Memory B cell (primary cell): Measurements from ENCODE around the gene CNPY1.
A peak's percentile ranks its signal among the peaks of the same experiment; 100 is the strongest.

ENCODE experiments used
- ATAC-seq: fragments of 150-1000 bp; cut with Tn5 transposase; 2 replicates; pipeline ENCODE4 v1.10.0; 2021; ENCODE audit warnings: low read depth, mild to moderate bottlenecking, moderate library complexity
- DNase-seq, 2 donors: peaks; one replicate each; pipeline ENCODE4 v3.0.0; 2022; ENCODE audit warnings: low spot score in 2 of 2
- H3K27ac Mint-ChIP-seq: one replicate; pipeline ENCODE4 v1.8.0; 2022; ENCODE audit warnings: mild to moderate bottlenecking, moderate library complexity, mixed read lengths
- H3K27me3 Mint-ChIP-seq: one replicate; pipeline ENCODE4 v1.8.0; 2022; ENCODE audit warnings: mixed read lengths
- H3K36me3 Mint-ChIP-seq: one replicate; pipeline ENCODE4 v1.8.0; 2022; ENCODE audit warnings: mild to moderate bottlenecking, mixed read lengths
- H3K4me1 Mint-ChIP-seq: one replicate; pipeline ENCODE4 v1.8.0; 2022; ENCODE audit warnings: mixed read lengths
- H3K4me3 Mint-ChIP-seq: one replicate; pipeline ENCODE4 v1.8.0; 2022; ENCODE audit warnings: mild to moderate bottlenecking, moderate library complexity, mixed read lengths
- H3K9me3 Mint-ChIP-seq: one replicate; pipeline ENCODE4 v1.8.0; 2022; ENCODE audit warnings: mixed read lengths

CNPY1 gene

GRCh38 chr7:155584763-155585531 is 38.6 kb upstream of the CNPY1 start:
- DNase-seq (no peak), ATAC-seq (peak; percentile 44)
- H3K27me3 Mint-ChIP-seq = peaks cover 22% of the 10 kb centered on the region

GRCh38 chr7:155584261-155584660 is 37.9 kb upstream of the CNPY1 start:
- Mint-ChIP-seq H3K27me3 (peaks cover 22% of the 10 kb centered on the region), H3K9me3 (no peaks in the 10 kb centered on the region), H3K4me1 (peaks cover 4% of the 10 kb centered on the region), H3K4me3 (no peak overlapping the region), H3K27ac (no peak overlapping the region), H3K36me3 (no peaks in the 10 kb centered on the region)
- ATAC-seq (no peak), DNase-seq (no peak)

More at GRCh38 chr7:155584763-155585531, 38.6 kb upstream of the CNPY1 start:
- Mint-ChIP-seq H3K36me3 (no peaks in the 10 kb centered on the region), H3K27ac (no peak overlapping the region), H3K9me3 (no peaks in the 10 kb centered on the region), H3K4me3 (no peak overlapping the region), H3K4me1 (peaks cover 4% of the 10 kb centered on the region)

DNA sequence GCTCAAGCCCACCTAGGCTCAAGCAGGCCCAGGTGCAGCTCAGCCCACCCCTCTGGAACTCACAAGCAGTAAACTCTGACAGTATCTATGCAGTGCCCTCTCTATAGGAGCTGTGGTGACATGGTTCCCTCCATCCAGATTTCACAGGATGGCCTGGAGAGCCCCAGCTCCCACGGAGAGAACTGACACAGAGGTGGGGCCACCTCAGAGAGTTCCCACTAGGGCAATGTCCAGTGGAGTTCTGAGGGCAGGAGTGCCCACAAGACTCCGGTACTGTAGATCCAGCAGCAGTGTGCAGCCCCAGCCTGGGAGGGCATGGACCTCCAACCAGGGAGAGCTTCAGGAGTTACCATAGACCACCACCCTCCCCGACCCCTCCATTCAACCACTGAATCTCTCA is 37.3 kb upstream of the CNPY1 start:
- H3K27me3 Mint-ChIP-seq = peaks cover 20% of the 10 kb centered on the region
- DNase-seq (no peak), ATAC-seq (no peak)
- no peaks in the 10 kb centered on the region for H3K9me3 Mint-ChIP-seq
- H3K36me3 Mint-ChIP-seq = no peaks in the 10 kb centered on the region
- peaks cover 4% of the 10 kb centered on the region for H3K4me1 Mint-ChIP-seq
- no peak overlapping the region for H3K4me3 Mint-ChIP-seq
- no peak overlapping the region for H3K27ac Mint-ChIP-seq

- Mint-ChIP-seq H3K27me3 (peaks cover 16% of the 10 kb centered on the region), H3K4me3 (no peak overlapping the region), H3K36me3 (no peaks in the 10 kb centered on the region), H3K27ac (no peak overlapping the region), H3K4me1 (peaks cover 4% of the 10 kb centered on the region), H3K9me3 (no peaks in the 10 kb centered on the region)
- DNase-seq = no peak
- no peak for ATAC-seq
Observed at GRCh38 chr7:155581954-155582353, 35.6 kb upstream of the CNPY1 start.

GRCh38 chr7:155581107-155581830 is 34.9 kb upstream of the CNPY1 start:
- H3K4me3 Mint-ChIP-seq = no peak overlapping the region
- ATAC-seq (no peak), DNase-seq (no peak)
- H3K27me3 Mint-ChIP-seq = peaks cover 13% of the 10 kb centered on the region
- no peak overlapping the region for H3K27ac Mint-ChIP-seq
- H3K4me1 Mint-ChIP-seq = peaks cover 4% of the 10 kb centered on the region
- H3K36me3 Mint-ChIP-seq = no peaks in the 10 kb centered on the region
- no peaks in the 10 kb centered on the region for H3K9me3 Mint-ChIP-seq

DNA sequence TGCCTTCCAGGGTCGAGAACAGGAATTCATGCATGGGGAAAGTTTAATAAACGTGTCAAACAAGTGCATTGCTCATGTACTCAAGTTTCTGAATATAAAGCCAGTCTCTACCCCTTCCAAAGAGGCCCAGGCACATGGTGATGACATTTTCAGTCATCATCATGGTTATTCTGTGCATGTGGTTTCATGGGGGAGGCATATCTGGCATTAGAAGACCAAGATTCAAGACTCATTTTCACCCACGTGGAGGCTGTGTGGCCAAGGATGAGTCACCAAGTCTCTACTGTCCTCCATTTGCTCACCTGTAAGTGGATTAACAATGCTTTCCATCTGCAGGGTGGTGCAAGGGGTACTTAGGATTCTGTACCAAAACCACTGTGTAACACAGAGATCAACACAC is 34.0 kb upstream of the CNPY1 start:
- no peak for DNase-seq
- Mint-ChIP-seq H3K27ac (no peak overlapping the region), H3K36me3 (no peaks in the 10 kb centered on the region), H3K4me1 (peaks cover 2% of the 10 kb centered on the region), H3K4me3 (no peak overlapping the region), H3K27me3 (peaks cover 7% of the 10 kb centered on the region), H3K9me3 (no peaks in the 10 kb centered on the region)
- ATAC-seq = no peak

- Mint-ChIP-seq H3K9me3 (no peaks in the 10 kb centered on the region), H3K4me1 (no peaks in the 10 kb centered on the region), H3K27me3 (peaks cover 3% of the 10 kb centered on the region), H3K27ac (no peak overlapping the region), H3K4me3 (no peak overlapping the region), H3K36me3 (no peaks in the 10 kb centered on the region)
- DNase-seq = no peak
- no peak for ATAC-seq
Observed at GRCh38 chr7:155579565-155579964, 33.2 kb upstream of the CNPY1 start.

DNA sequence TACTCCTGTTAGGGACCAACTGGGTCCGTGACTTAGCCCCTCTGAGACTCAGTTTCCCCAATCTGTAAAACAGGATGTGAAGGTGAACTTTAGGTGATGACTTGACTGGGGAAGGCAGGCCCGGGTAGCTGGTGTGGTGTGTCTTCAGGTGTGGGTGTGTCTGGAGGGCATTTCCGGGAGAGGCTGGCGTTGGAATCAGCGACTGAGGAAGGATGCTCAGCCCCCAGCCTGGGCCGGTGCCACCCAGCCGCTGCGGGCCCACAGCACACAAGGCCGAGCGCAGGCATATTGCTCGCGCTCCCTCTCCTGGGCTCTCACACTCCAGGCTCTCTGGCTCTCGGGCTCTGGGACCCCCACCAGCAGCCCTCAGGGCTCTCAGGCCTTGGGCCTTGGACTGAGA is 31.7 kb upstream of the CNPY1 start:
- Mint-ChIP-seq H3K4me3 (no peak overlapping the region), H3K27me3 (peaks cover 6% of the 10 kb centered on the region), H3K9me3 (no peaks in the 10 kb centered on the region), H3K36me3 (no peaks in the 10 kb centered on the region), H3K4me1 (no peaks in the 10 kb centered on the region), H3K27ac (no peak overlapping the region)
- ATAC-seq = no peak
- DNase-seq = no peak

GRCh38 chr7:155577509-155577905 is 31.1 kb upstream of the CNPY1 start:
- no peak overlapping the region for H3K4me3 Mint-ChIP-seq
- no peak overlapping the region for H3K27ac Mint-ChIP-seq
- ATAC-seq (no peak), DNase-seq (no peak)
- no peaks in the 10 kb centered on the region for H3K9me3 Mint-ChIP-seq
- no peaks in the 10 kb centered on the region for H3K36me3 Mint-ChIP-seq
- H3K27me3 Mint-ChIP-seq = peaks cover 8% of the 10 kb centered on the region
- no peaks in the 10 kb centered on the region for H3K4me1 Mint-ChIP-seq

DNA sequence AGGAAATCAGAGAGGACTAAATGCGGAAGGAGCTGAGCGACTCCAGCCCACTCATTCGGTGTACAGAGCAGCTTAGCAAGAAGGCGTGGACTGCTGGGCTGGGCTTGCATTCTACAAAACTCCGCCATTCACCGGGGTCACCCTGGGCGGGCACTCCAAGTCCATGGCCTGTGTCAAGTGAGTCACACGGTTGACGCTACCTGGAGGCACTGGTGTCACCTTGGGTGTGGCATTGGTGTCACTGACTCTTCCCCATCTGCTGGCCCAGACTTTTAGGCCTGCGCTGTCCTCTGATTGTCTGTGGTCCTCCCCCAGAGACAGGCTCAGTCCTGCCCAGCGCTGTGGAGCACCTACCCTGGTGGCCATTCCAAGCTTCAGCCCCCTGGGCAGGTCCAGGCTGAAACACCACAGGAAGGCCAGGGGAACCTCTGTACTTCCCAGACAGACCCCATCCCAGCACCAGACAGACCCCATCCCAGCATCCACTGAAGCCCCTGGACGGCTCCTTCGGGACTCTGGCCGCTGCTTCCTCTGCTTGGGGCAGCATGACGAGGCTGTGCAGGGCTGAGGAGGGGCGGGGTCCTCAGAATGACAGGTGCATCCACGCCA is 30.6 kb upstream of the CNPY1 start:
- Mint-ChIP-seq H3K9me3 (no peaks in the 10 kb centered on the region), H3K27me3 (peaks cover 10% of the 10 kb centered on the region), H3K4me3 (no peak overlapping the region), H3K36me3 (no peaks in the 10 kb centered on the region), H3K4me1 (no peaks in the 10 kb centered on the region), H3K27ac (no peak overlapping the region)
- DNase-seq (no peak), ATAC-seq (no peak)

DNA sequence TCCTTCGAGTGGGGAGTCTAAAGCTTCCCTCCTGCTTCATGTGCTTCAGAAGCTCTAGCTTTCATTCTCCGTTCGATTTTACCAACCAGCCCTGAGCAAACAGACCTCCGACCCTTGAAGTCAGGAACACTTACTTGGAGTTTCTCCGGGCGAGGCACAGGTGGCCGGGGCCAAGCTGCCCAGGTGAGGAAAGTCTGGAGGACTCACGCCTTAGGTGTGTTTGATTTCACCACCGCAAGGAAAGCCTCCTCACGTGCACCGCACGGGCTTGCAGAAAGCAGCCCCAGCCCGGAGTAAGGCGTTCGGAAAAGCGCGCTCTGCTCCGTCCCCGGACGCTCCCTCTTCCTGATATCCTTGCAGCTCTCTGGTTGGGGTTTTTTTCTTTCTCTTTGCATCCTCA is 30.1 kb upstream of the CNPY1 start:
- no peak overlapping the region for H3K27ac Mint-ChIP-seq
- H3K27me3 Mint-ChIP-seq = peaks cover 16% of the 10 kb centered on the region
- no peak overlapping the region for H3K4me3 Mint-ChIP-seq
- ATAC-seq (no peak), DNase-seq (no peak)
- no peaks in the 10 kb centered on the region for H3K36me3 Mint-ChIP-seq
- no peaks in the 10 kb centered on the region for H3K4me1 Mint-ChIP-seq
- no peaks in the 10 kb centered on the region for H3K9me3 Mint-ChIP-seq

- Mint-ChIP-seq H3K4me3 (no peak overlapping the region), H3K4me1 (no peaks in the 10 kb centered on the region), H3K27me3 (peaks cover 22% of the 10 kb centered on the region), H3K9me3 (no peaks in the 10 kb centered on the region), H3K27ac (no peak overlapping the region), H3K36me3 (no peaks in the 10 kb centered on the region)
- no peak for DNase-seq
- no peak for ATAC-seq
Observed at GRCh38 chr7:155574556-155575290, 28.4 kb upstream of the CNPY1 start.

- Mint-ChIP-seq H3K9me3 (no peaks in the 10 kb centered on the region), H3K4me3 (no peak overlapping the region), H3K4me1 (no peaks in the 10 kb centered on the region), H3K27me3 (peaks cover 20% of the 10 kb centered on the region), H3K36me3 (no peaks in the 10 kb centered on the region), H3K27ac (no peak overlapping the region)
- ATAC-seq (no peak), DNase-seq (no peak)
Observed at GRCh38 chr7:155571581-155572345, 25.4 kb upstream of the CNPY1 start.
